Tibial nerve (tissue), 4 donors: Measurements from ENCODE around the gene RASGEF1C.

Source experiments
- CTCF ChIP-seq, 5 experiments: fragments of 200-600 bp in 3 of 5; fragments of 450-650 bp in 2 of 5; sonication (generic) in 3 of 5; IDR thresholded peaks; one replicate each; pipeline ENCODE4 v1.5.1; 2016 to 2019; ENCODE audit warnings: antibody characterized with exemption in 5 of 5, mild to moderate bottlenecking in 3 of 5, moderate library complexity in 2 of 5
- EP300 ChIP-seq, 2 donors: sonication (generic); formaldehyde crosslinking; IDR thresholded peaks; one replicate each; pipeline ENCODE4 v1.6.1; 2017; ENCODE audit warnings: antibody characterized with exemption in 2 of 2, mild to moderate bottlenecking in 1 of 2
- POLR2A ChIP-seq, 2 donors: fragments of 450-650 bp; IDR thresholded peaks; one replicate each; pipeline ENCODE4 v1.6.1; 2017; ENCODE audit warnings: antibody characterized with exemption in 2 of 2, mild to moderate bottlenecking in 2 of 2, moderate library complexity in 2 of 2

- no peak for TF ChIP-seq CTCF (IDR thresholded peaks at IDR 0.05)
- TF ChIP-seq POLR2A (IDR thresholded peaks at IDR 0.05) = no peak
- TF ChIP-seq EP300 (IDR thresholded peaks at IDR 0.05) = no peak
Observed at GRCh38 chr5:180166176-180166575, 42.8 kb downstream of the RASGEF1C start.
